ENCODE data around the gene RIC8B. TPM values are rescaled to one million over a fixed set of nuclear protein-coding genes. Genes with fewer than 3 reads are reported as not detected.

The RIC8B gene
- total RNA-seq, 1 experiment from 2014 or later: 14.9 TPM

DNA sequence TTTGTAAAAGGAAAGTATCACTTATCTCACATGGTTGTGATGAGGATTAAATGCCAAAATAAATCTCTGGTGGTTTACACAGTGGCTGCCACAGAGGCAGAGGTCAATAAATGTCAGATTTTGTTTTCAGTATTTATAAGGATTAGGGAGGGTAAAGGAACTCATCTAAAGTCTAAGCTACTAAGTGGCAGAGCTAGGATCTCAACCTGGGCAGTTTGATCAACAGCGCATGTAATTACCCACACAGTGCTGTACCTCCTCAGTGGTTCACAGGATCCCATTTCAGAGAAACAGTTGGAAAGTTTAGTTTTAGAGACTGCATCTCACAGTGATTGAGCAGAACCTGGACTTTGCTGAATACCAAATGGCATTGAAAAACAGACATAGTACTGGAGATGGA is 44.9 kb upstream of the RIC8B start:
- H3K36me3 ChIP-seq (ENCODE audit: low read depth): no peaks in the 10 kb centered on the region
- BruUV-seq (replicated peaks): no TSS peak
- no peaks in the 10 kb centered on the region for H3F3A ChIP-seq (ENCODE audit: insufficient read depth, low read depth)
- no peak for DNase-seq
- H3K79me2 ChIP-seq (ENCODE audit: low read depth): no peaks in the 10 kb centered on the region
- H4K20me1 ChIP-seq (ENCODE audit: insufficient read depth): no peaks in the 10 kb centered on the region
- H3K27me3 ChIP-seq (ENCODE audit: insufficient read depth, low read depth): no peaks in the 10 kb centered on the region
- H3K4me3 ChIP-seq: no peak overlapping the region
- POLR2A ChIA-PET (ENCODE audit: unreplicated experiment): no interaction called here
- H3K4me1 ChIP-seq (replicated peaks; ENCODE audit: insufficient read depth): no peaks in the 10 kb centered on the region
- no peaks in the 10 kb centered on the region for H3K9me2 ChIP-seq (ENCODE audit: insufficient read depth)
- intact Hi-C loops (cut with micrococcal nuclease; ENCODE audit: unreplicated experiment): no loop called here
- H3K27ac ChIP-seq: no peak overlapping the region
- CTCF ChIA-PET: no interaction called here
- TF ChIP-seq EZH2 (IDR thresholded peaks at IDR 0.05; ENCODE audit: low read depth): no peak
- TF ChIP-seq, protein P1, sequence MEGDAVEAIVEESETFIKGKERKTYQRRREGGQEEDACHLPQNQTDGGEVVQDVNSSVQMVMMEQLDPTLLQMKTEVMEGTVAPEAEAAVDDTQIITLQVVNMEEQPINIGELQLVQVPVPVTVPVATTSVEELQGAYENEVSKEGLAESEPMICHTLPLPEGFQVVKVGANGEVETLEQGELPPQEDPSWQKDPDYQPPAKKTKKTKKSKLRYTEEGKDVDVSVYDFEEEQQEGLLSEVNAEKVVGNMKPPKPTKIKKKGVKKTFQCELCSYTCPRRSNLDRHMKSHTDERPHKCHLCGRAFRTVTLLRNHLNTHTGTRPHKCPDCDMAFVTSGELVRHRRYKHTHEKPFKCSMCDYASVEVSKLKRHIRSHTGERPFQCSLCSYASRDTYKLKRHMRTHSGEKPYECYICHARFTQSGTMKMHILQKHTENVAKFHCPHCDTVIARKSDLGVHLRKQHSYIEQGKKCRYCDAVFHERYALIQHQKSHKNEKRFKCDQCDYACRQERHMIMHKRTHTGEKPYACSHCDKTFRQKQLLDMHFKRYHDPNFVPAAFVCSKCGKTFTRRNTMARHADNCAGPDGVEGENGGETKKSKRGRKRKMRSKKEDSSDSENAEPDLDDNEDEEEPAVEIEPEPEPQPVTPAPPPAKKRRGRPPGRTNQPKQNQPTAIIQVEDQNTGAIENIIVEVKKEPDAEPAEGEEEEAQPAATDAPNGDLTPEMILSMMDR (conservative IDR thresholded peaks at IDR 0.05): no peak
- no peaks in the 10 kb centered on the region; the same call in 1 of the 2 replicates for H3K9me3 ChIP-seq (ENCODE audit: insufficient read depth, low read depth)
- H3K4me2 ChIP-seq: no peak overlapping the region
- no peak overlapping the region for H2AFZ ChIP-seq

DNA sequence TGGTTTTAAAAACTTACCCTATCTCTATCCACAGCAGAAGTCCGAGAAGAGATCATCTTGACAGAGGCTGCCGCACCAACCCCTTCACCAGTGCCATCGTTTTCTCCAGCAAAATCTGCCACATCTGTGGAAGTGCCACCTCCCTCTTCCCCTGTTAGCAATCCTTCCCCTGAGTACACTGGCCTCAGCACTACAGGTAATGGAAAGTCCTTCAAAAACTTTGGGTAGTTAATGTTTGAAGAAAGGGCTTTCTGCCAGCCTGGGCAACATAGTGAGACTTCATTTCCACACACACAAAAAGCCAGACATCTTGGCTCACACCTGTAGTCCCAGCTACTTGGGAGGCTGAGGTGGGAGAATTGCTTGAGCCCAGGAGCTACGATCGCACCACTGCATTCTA is 41.6 kb upstream of the RIC8B start:
- Histone ChIP-seq H3K27me3 (ENCODE audit: insufficient read depth, low read depth) (no peaks in the 10 kb centered on the region), H3K36me3 (ENCODE audit: low read depth) (no peaks in the 10 kb centered on the region), H3K79me2 (ENCODE audit: low read depth) (no peaks in the 10 kb centered on the region), H3K27ac (no peak overlapping the region), H3K4me1 (replicated peaks; ENCODE audit: insufficient read depth) (no peaks in the 10 kb centered on the region), H3F3A (ENCODE audit: insufficient read depth, low read depth) (no peaks in the 10 kb centered on the region), H3K9me2 (ENCODE audit: insufficient read depth) (no peaks in the 10 kb centered on the region), H4K20me1 (ENCODE audit: insufficient read depth) (no peaks in the 10 kb centered on the region), H3K9me3 (ENCODE audit: insufficient read depth, low read depth) (no peaks in the 10 kb centered on the region), H3K4me3 (no peak overlapping the region), H2AFZ (no peak overlapping the region), H3K4me2 (no peak overlapping the region)
- BruUV-seq (replicated peaks): no TSS peak
- DNase-seq: no peak
- ChIA-PET CTCF (no interaction called here), POLR2A (ENCODE audit: unreplicated experiment) (no interaction called here)
- no peak for TF ChIP-seq EZH2 (IDR thresholded peaks at IDR 0.05; ENCODE audit: low read depth)
- TF ChIP-seq, protein P1 (conservative IDR thresholded peaks at IDR 0.05): no peak
- intact Hi-C loops (cut with micrococcal nuclease; ENCODE audit: unreplicated experiment): no loop called here

DNA sequence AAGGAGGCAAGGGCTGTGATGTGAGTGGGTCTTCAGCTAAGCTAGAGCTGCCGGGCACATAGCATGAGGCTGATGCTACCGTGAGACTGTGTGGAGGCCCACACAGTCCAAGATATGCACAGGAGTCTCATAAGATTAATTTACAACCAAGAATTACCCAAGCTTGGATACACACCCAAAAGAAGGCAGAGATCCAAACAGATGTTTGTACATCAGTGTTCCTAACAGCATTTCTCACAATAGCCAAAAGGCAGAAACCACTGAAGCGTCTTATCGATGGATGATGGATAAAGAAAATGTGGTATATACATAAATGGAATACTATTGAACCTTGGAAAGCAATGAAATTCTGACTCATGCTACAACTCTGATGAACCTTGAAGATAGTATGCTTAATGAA is 40.8 kb upstream of the RIC8B start:
- no TSS peak for BruUV-seq (replicated peaks)
- Histone ChIP-seq H4K20me1 (ENCODE audit: insufficient read depth) (no peaks in the 10 kb centered on the region), H3K79me2 (ENCODE audit: low read depth) (no peaks in the 10 kb centered on the region), H3K4me3 (no peak overlapping the region), H3K36me3 (ENCODE audit: low read depth) (no peaks in the 10 kb centered on the region), H3K4me2 (no peak overlapping the region), H3K27ac (no peak overlapping the region), H3F3A (ENCODE audit: insufficient read depth, low read depth) (no peaks in the 10 kb centered on the region), H3K9me3 (ENCODE audit: insufficient read depth, low read depth) (no peaks in the 10 kb centered on the region), H3K27me3 (ENCODE audit: insufficient read depth, low read depth) (no peaks in the 10 kb centered on the region), H3K4me1 (replicated peaks; ENCODE audit: insufficient read depth) (no peaks in the 10 kb centered on the region), H3K9me2 (ENCODE audit: insufficient read depth) (no peaks in the 10 kb centered on the region), H2AFZ (no peak overlapping the region)
- TF ChIP-seq, protein P1 (conservative IDR thresholded peaks at IDR 0.05): no peak
- no peak for TF ChIP-seq EZH2 (IDR thresholded peaks at IDR 0.05; ENCODE audit: low read depth)
- DNase-seq: no peak
- intact Hi-C loops (cut with micrococcal nuclease; ENCODE audit: unreplicated experiment): no loop called here
- POLR2A ChIA-PET (ENCODE audit: unreplicated experiment): no interaction called here
- CTCF ChIA-PET: no interaction called here
